HG03064 (cell line): ENCODE results near the gene PIGX.

Experiments
- ATAC-seq: cut with Tn5 transposase; IDR thresholded peaks from one replicate; pipeline ENCODE4 v1.9.1; 2021; ENCODE audit warnings: low read depth; ENCODE audit not compliant: unreplicated experiment

The PIGX gene

GRCh38 chr3:196711838-196712513 lies at the start of gene PIGX, which contains the start of gene CEP19:
PIGX (plus strand) TSS chr3:196712377.
CEP19 (minus strand) TSS chr3:196712250; CDS start chr3:196708657, 3,593 bp downstream.
- ATAC-seq = peak; percentile 78

GRCh38 chr3:196662711-196663571 lies 49.2 kb upstream of the PIGX start:
- no peak for ATAC-seq

GRCh38 chr3:196666001-196666867 lies 45.9 kb upstream of the PIGX start:
- no peak for ATAC-seq

GRCh38 chr3:196667056-196667825 lies 44.9 kb upstream of the PIGX start:
- ATAC-seq = no peak

GRCh38 chr3:196670339-196670738 lies 41.8 kb upstream of the PIGX start:
- no peak for ATAC-seq

- ATAC-seq = no peak
Measured at GRCh38 chr3:196673632-196674031, 38.5 kb upstream of the PIGX start.

- no peak for ATAC-seq
Measured at GRCh38 chr3:196677353-196677752, 34.8 kb upstream of the PIGX start.

GRCh38 chr3:196677931-196678330 lies 34.2 kb upstream of the PIGX start:
- no peak for ATAC-seq

- peak; percentile 80 for ATAC-seq
Measured at GRCh38 chr3:196684548-196685407, 27.4 kb upstream of the PIGX start.

GRCh38 chr3:196686436-196686835 lies 25.7 kb upstream of the PIGX start:
- no peak for ATAC-seq

GRCh38 chr3:196688349-196688748 lies 23.8 kb upstream of the PIGX start:
- no peak for ATAC-seq

- no peak for ATAC-seq
Measured at GRCh38 chr3:196689941-196690660, 22.1 kb upstream of the PIGX start.

GRCh38 chr3:196691386-196691785 lies 20.8 kb upstream of the PIGX start:
- ATAC-seq = no peak

GRCh38 chr3:196694202-196694638 lies 18.0 kb upstream of the PIGX start:
- no peak for ATAC-seq

- no peak for ATAC-seq
Measured at GRCh38 chr3:196694941-196695848, 17.0 kb upstream of the PIGX start.

- ATAC-seq = no peak
Measured at GRCh38 chr3:196695849-196696226, 16.3 kb upstream of the PIGX start.

- no peak for ATAC-seq
Measured at GRCh38 chr3:196697270-196697669, 14.9 kb upstream of the PIGX start.
